Heart right ventricle (tissue), 16 donors: ENCODE data around the gene SUPT6H. TPM values are rescaled to one million over a fixed set of nuclear protein-coding genes. Genes with fewer than 3 reads are reported as not detected.

Experiments used
- ATAC-seq, 8 donors: fragments of 200-7000 bp; cut with Tn5 transposase; one replicate each; pipeline ENCODE4 v1.9.1; 2020; ENCODE audit warnings: mild to moderate bottlenecking in 8 of 8, moderate library complexity in 8 of 8, moderate number of reproducible peaks in 1 of 8
- DNase-seq, 2 donors: peaks; one replicate each; pipeline ENCODE4 v3.0.0-alpha.2; 2020
- H3K27ac ChIP-seq, 10 donors: fragments of 200-600 bp; sonication (generic) in 2 of 10; one replicate each; pipeline versions ENCODE4 v1.5.0 to v1.8.0; 2020 to 2022; ENCODE audit warnings: mild to moderate bottlenecking in 3 of 10
- H3K27me3 ChIP-seq, 7 donors: fragments of 200-600 bp; one replicate each; pipeline ENCODE4 v1.8.0; 2021 to 2022; ENCODE audit warnings: mild to moderate bottlenecking in 2 of 7
- H3K36me3 ChIP-seq, 9 donors: fragments of 200-600 bp; sonication (generic) in 1 of 9; one replicate each; pipeline versions ENCODE4 v1.5.0 to v1.8.0; 2020 to 2022; ENCODE audit warnings: mild to moderate bottlenecking in 2 of 9
- H3K4me1 ChIP-seq, 9 donors: fragments of 200-600 bp; sonication (generic) in 1 of 9; one replicate each; pipeline versions ENCODE4 v1.5.0 to v1.8.0; 2020 to 2022; ENCODE audit warnings: mild to moderate bottlenecking in 4 of 9
- H3K4me3 ChIP-seq, 10 donors: fragments of 200-600 bp; sonication (generic) in 2 of 10; one replicate each; pipeline versions ENCODE4 v1.5.0 to v1.8.0; 2020 to 2022; ENCODE audit warnings: mild to moderate bottlenecking in 7 of 10, moderate library complexity in 2 of 10
- H3K9me3 ChIP-seq, 11 donors: fragments of 200-600 bp in 10 of 11; sonication (generic) in 2 of 11; one replicate each; pipeline versions ENCODE4 v1.5.0 to v1.8.0; 2013 to 2022; ENCODE audit warnings: mild to moderate bottlenecking in 2 of 11, control low read depth in 1 of 11, moderate library complexity in 1 of 11
- CTCF ChIP-seq, 9 donors: fragments of 200-600 bp; sonication (generic) in 2 of 9; IDR thresholded peaks; one replicate each; pipeline versions ENCODE4 v1.5.0 to v1.8.0; 2021 to 2022; ENCODE audit warnings: antibody characterized with exemption in 9 of 9, mild to moderate bottlenecking in 5 of 9, moderate library complexity in 1 of 9
- WGBS, 2 donors: extraction: QIAGEN DNeasy Blood & Tissue Kit; methylation state at CpG; one replicate each; pipeline ENCODE4 v1.1.7; 2013; ENCODE audit warnings: inconsistent platforms in 1 of 2; 5-methylcytosine and 5-hydroxymethylcytosine counted together
- intact Hi-C, 10 donors: fragments of 100-400 bp; cut with DNase I; formaldehyde crosslinking; loops; one replicate each; pipeline versions ENCODE4 v1.11.1 to v1.14.2; 2022
- polyA plus RNA-seq, 2 donors: library from polyadenylated mRNA; stranded (reverse); fragments of 200-250 nt; gene quantifications; one replicate each; pipeline ENCODE4 v1.2.3, GENCODE V29; 2013
- total RNA-seq, 10 donors: library from RNA; stranded (reverse); fragmentation: NEBNext Ultra II Directional in 3 of 10; extraction: Animal tissue kit (Norgen Biotek cat#: 25700) in 3 of 10; gene quantifications; one replicate each; pipeline versions ENCODE4 v1.2.1 to v1.2.4, GENCODE V29; 2021 to 2023
- donor health status: Arrhythmogenic right ventricular cardiomyopathy.
- donor health status: ischemic (EF 13 %, LVEDD 7.1; RV severe dilation, severe dysfunction).
- donor health status: healthy with polysubstance abuse.
- donor health status: DM: no; HTN: yes; CAD: no.
- donor health status: DM: no; HTN: no; CAD: no.
- donor health status: ischemic (EF 25% LVEDD 6.9; RV normal size, moderate dysfunction).
- donor health status: ischemic (EF 25% LVEDD 5.7; RV mildly dilated, moderate dysfunction).
- donor health status: healthy.
- donor health status: DM: yes; HTN: yes; CAD: no.
- donor health status: Ischemic cardiomyopathy.
- donor health status: ischemic (EF 35%, LVEDD 5.7; RV mildly dilated, moderate dysfunction).
- donor health status: nonischemic (EF 11% LVEDD 7.7; RV severe dilation, severe dysfunction).
- donor health status: DM: yes; HTN: yes; CAD: no.
- donor health status: PGD.
- donor health status: ischemic (EF 29% LVEDD 5.4; RV normal size, mild dysfunction).
- donor health status: nonischemic (EF 23%, LVEDD 6.1; RV moderate dilation, normal function).

SUPT6H gene
- total and polyA plus RNA-seq, 12 donors = 19.3 to 54.1 (median 49.9) TPM

- intact Hi-C loops = loop anchor here in 9 of 10 donors (1.0 to 10.0 kb wide), 8 partner anchors 59 to 122 kb away; partner anchors contain the start of gene UNC119 (in 2 of the 9)
- H3K4me3 ChIP-seq = no peak within 1 kb of the TSS
- H3K27ac ChIP-seq = no peak within 1 kb of the TSS
- TF ChIP-seq CTCF (IDR thresholded peaks at IDR 0.05) = no peak
- ATAC-seq (peak in 1 of 8 donors; percentile 32), DNase-seq (no peak)
- no peaks in the 10 kb centered on the region for H3K4me1 ChIP-seq
- no peaks in the 10 kb centered on the region for H3K27me3 ChIP-seq
- H3K36me3 ChIP-seq = peaks cover 0 to 100% (median 50%) of the 10 kb centered on the region in 9 donors
- 76 to 81% methylated on average over 5 of the region's 5 CpGs for WGBS, 2 donors
- no peaks in the 10 kb centered on the region for H3K9me3 ChIP-seq
Measured at GRCh38 chr17:28613931-28614381, 48.0 kb upstream of the SUPT6H start, which contains the start of gene RSKR. Gene RSKR, minus strand, starts transcription at chr17:28614185. Its CDS starts 24 bp downstream, at chr17:28614161.

GRCh38 chr17:28615260-28615940 is 46.6 kb upstream of the SUPT6H start:
- no peak for TF ChIP-seq CTCF (IDR thresholded peaks at IDR 0.05)
- peaks cover 11 to 100% (median 63%) of the 10 kb centered on the region in 9 donors for H3K36me3 ChIP-seq
- no peaks in the 10 kb centered on the region for H3K9me3 ChIP-seq
- H3K27ac ChIP-seq = no peak overlapping the region
- DNase-seq (no peak), ATAC-seq (peak in 1 of 8 donors; percentile 40)
- intact Hi-C loops = loop anchor here in 2 of 10 donors (5.0 to 10.0 kb wide), 2 partner anchors 61 to 118 kb away; partner anchors contain the start of gene UNC119 (in 1 of the 2)
- no peak overlapping the region for H3K4me3 ChIP-seq
- 80 to 82% methylated on average over 4 of the region's 4 CpGs for WGBS, 2 donors
- no peaks in the 10 kb centered on the region for H3K4me1 ChIP-seq
- H3K27me3 ChIP-seq = no peaks in the 10 kb centered on the region

- TF ChIP-seq CTCF (IDR thresholded peaks at IDR 0.05) = no peak
- no peak overlapping the region for H3K4me3 ChIP-seq
- no peaks in the 10 kb centered on the region for H3K27me3 ChIP-seq
- ATAC-seq = no peak
- H3K4me1 ChIP-seq = no peaks in the 10 kb centered on the region
- H3K36me3 ChIP-seq = peaks cover 11 to 100% (median 72%) of the 10 kb centered on the region in 9 donors
- H3K27ac ChIP-seq = no peak overlapping the region
- DNase-seq = no peak
- 83 to 86% methylated on average over 7 of the region's 7 CpGs for WGBS, 2 donors
- intact Hi-C loops = loop anchor here in 2 of 10 donors (5.0 to 10.0 kb wide), 2 partner anchors 61 to 119 kb away; partner anchors contain the start of gene UNC119 (in 1 of the 2)
- no peaks in the 10 kb centered on the region for H3K9me3 ChIP-seq
Measured at GRCh38 chr17:28616281-28616680, 45.7 kb upstream of the SUPT6H start.

- intact Hi-C loops = loop anchor here in 2 of 10 donors (5.0 to 10.0 kb wide), 2 partner anchors 64 to 121 kb away; partner anchors contain the start of gene UNC119 (in 1 of the 2)
- H3K9me3 ChIP-seq = no peaks in the 10 kb centered on the region
Measured at GRCh38 chr17:28618464-28618863, 43.5 kb upstream of the SUPT6H start.

More at GRCh38 chr17:28618464-28618863, 43.5 kb upstream of the SUPT6H start:
- peaks cover 11 to 100% (median 86%) of the 10 kb centered on the region in 9 donors for H3K36me3 ChIP-seq
- H3K4me3 ChIP-seq = no peak overlapping the region
- TF ChIP-seq CTCF (IDR thresholded peaks at IDR 0.05) = no peak
- H3K27ac ChIP-seq = no peak overlapping the region
- H3K27me3 ChIP-seq = no peaks in the 10 kb centered on the region
- ATAC-seq = no peak
- H3K4me1 ChIP-seq = peaks cover 0 to 6% (median 0%) of the 10 kb centered on the region in 9 donors
- 93 to 95% methylated on average over 3 of the region's 3 CpGs for WGBS, 2 donors
- DNase-seq = no peak
